GM23338 (cell line): Measurements from ENCODE around the gene RADIL. TPM values are rescaled to one million over a fixed set of nuclear protein-coding genes. Genes with fewer than 3 reads are reported as not detected.

Experiments
- ATAC-seq: fragments of 200-7000 bp; cut with Tn5 transposase; 3 replicates; pipeline ENCODE4 v1.9.1; 2020
- DNase-seq: peaks from one replicate; pipeline ENCODE4 v3.0.0-alpha.2; 2015; ENCODE audit warnings: low spot score
- H2AFZ ChIP-seq: fragments of 200-600 bp; sonication (generic); 2 replicates; pipeline ENCODE4 v1.8.0; 2016; ENCODE audit warnings: antibody characterized with exemption, mild to moderate bottlenecking, moderate library complexity
- H3F3A ChIP-seq: fragments of 200-600 bp; sonication (generic); replicated peaks from 2 replicates; pipeline ENCODE4 v1.8.0; 2017; ENCODE audit warnings: antibody characterized with exemption, mixed run types, low read depth
- H3K27ac ChIP-seq: fragments of 200-600 bp; sonication (generic); 2 replicates; pipeline ENCODE4 v1.6.1; 2016; ENCODE audit warnings: low read depth
- H3K27me3 ChIP-seq: fragments of 200-600 bp; sonication (generic); 2 replicates; pipeline ENCODE4 v1.8.0; 2016; ENCODE audit warnings: mild to moderate bottlenecking, mixed run types, moderate library complexity; ENCODE audit not compliant: insufficient read depth
- H3K36me3 ChIP-seq: fragments of 200-600 bp; sonication (generic); 2 replicates; pipeline ENCODE4 v1.8.0; 2016; ENCODE audit warnings: mild to moderate bottlenecking; ENCODE audit not compliant: insufficient read depth
- H3K4me1 ChIP-seq: fragments of 200-600 bp; sonication (generic); 2 replicates; pipeline ENCODE4 v1.8.0; 2016; ENCODE audit warnings: mild to moderate bottlenecking, moderate library complexity; ENCODE audit not compliant: insufficient read depth
- H3K4me2 ChIP-seq: fragments of 200-600 bp; sonication (generic); 2 replicates; pipeline ENCODE4 v1.7.1; 2017; ENCODE audit warnings: mixed run types
- H3K4me3 ChIP-seq: fragments of 200-600 bp; sonication (generic); 2 replicates; pipeline ENCODE4 v1.6.1; 2016; ENCODE audit warnings: mixed run types
- H3K79me2 ChIP-seq: fragments of 200-600 bp; sonication (generic); replicated peaks from 2 replicates; pipeline ENCODE4 v1.8.0; 2017; ENCODE audit warnings: mild to moderate bottlenecking; ENCODE audit not compliant: insufficient read depth
- H3K9me2 ChIP-seq: fragments of 200-600 bp; sonication (generic); 2 replicates; pipeline ENCODE4 v1.8.0; 2017; ENCODE audit not compliant: insufficient read depth
- H4K20me1 ChIP-seq: fragments of 200-600 bp; sonication (generic); replicated peaks from 2 replicates; pipeline ENCODE4 v1.8.0; 2017; ENCODE audit warnings: mild to moderate bottlenecking; ENCODE audit not compliant: insufficient read depth
- H3K27ac Mint-ChIP-seq: 2 replicates; pipeline ENCODE4 v1.8.0; 2020; ENCODE audit warnings: inconsistent platforms, mild to moderate bottlenecking, moderate library complexity, mixed read lengths
- H3K27me3 Mint-ChIP-seq: 3 replicates; pipeline ENCODE4 v1.8.0; 2022; ENCODE audit warnings: low read depth, mild to moderate bottlenecking, moderate library complexity, mixed read lengths, inconsistent platforms; ENCODE audit not compliant: insufficient read depth, poor library complexity
- H3K36me3 Mint-ChIP-seq: 3 replicates; pipeline ENCODE4 v1.8.0; 2021; ENCODE audit warnings: low read depth, mild to moderate bottlenecking, inconsistent platforms, moderate library complexity, mixed read lengths
- H3K4me1 Mint-ChIP-seq: 3 replicates; pipeline ENCODE4 v1.8.0; 2020; ENCODE audit warnings: mild to moderate bottlenecking, inconsistent platforms, mixed read lengths
- H3K4me3 Mint-ChIP-seq: 3 replicates; pipeline ENCODE4 v1.8.0; 2021; ENCODE audit warnings: moderate library complexity, mild to moderate bottlenecking, inconsistent platforms, mixed read lengths
- H3K9me3 Mint-ChIP-seq: 3 replicates; pipeline ENCODE4 v1.8.0; 2020; ENCODE audit warnings: moderate library complexity, mild to moderate bottlenecking, inconsistent platforms, mixed read lengths
- EZH2 ChIP-seq: fragments of 200-600 bp; sonication (generic); IDR thresholded peaks from one replicate; pipeline ENCODE4 v1.8.0; 2017; ENCODE audit warnings: antibody characterized with exemption, mild to moderate bottlenecking, low read depth; ENCODE audit not compliant: unreplicated experiment
- EZH2phosphoT487 ChIP-seq: fragments of 200-600 bp; sonication (generic); IDR thresholded peaks from one replicate; pipeline ENCODE4 v1.8.1; 2018; ENCODE audit warnings: antibody characterized with exemption; ENCODE audit not compliant: unreplicated experiment
- NANOG ChIP-seq: IDR thresholded peaks from 2 replicates; pipeline ENCODE4 v1.6.1; 2016; ENCODE audit warnings: antibody characterized with exemption, borderline replicate concordance
- POLR2AphosphoS5 ChIP-seq: IDR thresholded peaks from 2 replicates; pipeline ENCODE4 v1.6.1; 2016; ENCODE audit warnings: antibody characterized with exemption, low read depth
- STAT1 ChIP-seq: IDR thresholded peaks from one replicate; pipeline ENCODE4 v1.6.1; 2016; ENCODE audit warnings: antibody characterized with exemption; ENCODE audit not compliant: unreplicated experiment
- ZNF114 ChIP-seq: fragments of 250-450 bp; sonication (Bioruptor Pico); IDR thresholded peaks from 2 replicates; pipeline ENCODE4 v1.5.0; 2020; ENCODE audit warnings: mild to moderate bottlenecking, moderate library complexity
- ZNF331 ChIP-seq: fragments of 250-450 bp; sonication (Bioruptor Pico); IDR thresholded peaks from 2 replicates; pipeline ENCODE4 v1.5.0; 2020; ENCODE audit warnings: low read depth, mild to moderate bottlenecking, moderate library complexity
- polyA plus RNA-seq: library from polyadenylated mRNA; unstranded; fragments of >200 nt; fragmentation: Nextera tagmentation; extraction: Ambion mirVana; gene quantifications from 2 replicates; pipeline ENCODE4 v1.2.1, GENCODE V29; 2016
- total RNA-seq: library from RNA; depleted of rRNA; stranded (reverse); fragments of >200 nt; shearing (Covaris generic); gene quantifications from 2 replicates; pipeline ENCODE4 v1.2.3, GENCODE V29; 2014
- TF ChIP-seq, protein P1 (sequence below), 2 experiments: fragments of 200-600 bp in 1 of 2; sonication (generic) in 1 of 2; conservative IDR thresholded peaks; 2 replicates each; pipeline versions ENCODE4 v1.5.1 to v1.6.1; 2016 to 2017; ENCODE audit warnings: antibody characterized with exemption in 2 of 2, low read depth in 2 of 2, mild to moderate bottlenecking in 2 of 2, moderate library complexity in 1 of 2
- TF ChIP-seq, protein P2 (sequence below): IDR thresholded peaks from 2 replicates; pipeline ENCODE4 v1.6.1; 2016; ENCODE audit warnings: antibody characterized with exemption
- TF ChIP-seq, protein P3 (sequence below): IDR thresholded peaks from one replicate; pipeline ENCODE4 v1.6.1; 2018; ENCODE audit warnings: antibody characterized with exemption; ENCODE audit not compliant: unreplicated experiment

RADIL gene
- total and polyA plus RNA-seq, 2 experiments from 2014 or later, result 4.3 to 9.8 TPM

- Histone ChIP-seq H3K79me2 (no peaks in the 10 kb centered on the region), H3K27ac (no peak overlapping the region), H4K20me1 (no peaks in the 10 kb centered on the region; the same call in 1 of the 2 replicates), H3K9me2 (no peaks in the 10 kb centered on the region), H3K4me1 (no peaks in the 10 kb centered on the region), H3K4me3 (no peak overlapping the region), H3K36me3 (no peaks in the 10 kb centered on the region), H3F3A (no peaks in the 10 kb centered on the region), H3K4me2 (no peak overlapping the region), H2AFZ (no peak overlapping the region), H3K27me3 (no peaks in the 10 kb centered on the region)
- H3K4me1 Mint-ChIP-seq, result peaks cover 5% of the 10 kb centered on the region; the same call in 2 of the 3 replicates
- no peak for DNase-seq
- H3K27ac Mint-ChIP-seq, result no peak overlapping the region
- no peak for ATAC-seq
- no peak overlapping the region for H3K4me3 Mint-ChIP-seq
- no peaks in the 10 kb centered on the region for H3K36me3 Mint-ChIP-seq
- peaks cover 3% of the 10 kb centered on the region for H3K27me3 Mint-ChIP-seq
- no peaks in the 10 kb centered on the region; the same call in 2 of the 3 replicates for H3K9me3 Mint-ChIP-seq
- TF ChIP-seq POLR2AphosphoS5, result no peak
- TF ChIP-seq, protein P1, sequence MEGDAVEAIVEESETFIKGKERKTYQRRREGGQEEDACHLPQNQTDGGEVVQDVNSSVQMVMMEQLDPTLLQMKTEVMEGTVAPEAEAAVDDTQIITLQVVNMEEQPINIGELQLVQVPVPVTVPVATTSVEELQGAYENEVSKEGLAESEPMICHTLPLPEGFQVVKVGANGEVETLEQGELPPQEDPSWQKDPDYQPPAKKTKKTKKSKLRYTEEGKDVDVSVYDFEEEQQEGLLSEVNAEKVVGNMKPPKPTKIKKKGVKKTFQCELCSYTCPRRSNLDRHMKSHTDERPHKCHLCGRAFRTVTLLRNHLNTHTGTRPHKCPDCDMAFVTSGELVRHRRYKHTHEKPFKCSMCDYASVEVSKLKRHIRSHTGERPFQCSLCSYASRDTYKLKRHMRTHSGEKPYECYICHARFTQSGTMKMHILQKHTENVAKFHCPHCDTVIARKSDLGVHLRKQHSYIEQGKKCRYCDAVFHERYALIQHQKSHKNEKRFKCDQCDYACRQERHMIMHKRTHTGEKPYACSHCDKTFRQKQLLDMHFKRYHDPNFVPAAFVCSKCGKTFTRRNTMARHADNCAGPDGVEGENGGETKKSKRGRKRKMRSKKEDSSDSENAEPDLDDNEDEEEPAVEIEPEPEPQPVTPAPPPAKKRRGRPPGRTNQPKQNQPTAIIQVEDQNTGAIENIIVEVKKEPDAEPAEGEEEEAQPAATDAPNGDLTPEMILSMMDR (conservative IDR thresholded peaks at IDR 0.05; ENCODE audit: low read depth in 2 of 2), result no peak
- TF ChIP-seq, protein P2, sequence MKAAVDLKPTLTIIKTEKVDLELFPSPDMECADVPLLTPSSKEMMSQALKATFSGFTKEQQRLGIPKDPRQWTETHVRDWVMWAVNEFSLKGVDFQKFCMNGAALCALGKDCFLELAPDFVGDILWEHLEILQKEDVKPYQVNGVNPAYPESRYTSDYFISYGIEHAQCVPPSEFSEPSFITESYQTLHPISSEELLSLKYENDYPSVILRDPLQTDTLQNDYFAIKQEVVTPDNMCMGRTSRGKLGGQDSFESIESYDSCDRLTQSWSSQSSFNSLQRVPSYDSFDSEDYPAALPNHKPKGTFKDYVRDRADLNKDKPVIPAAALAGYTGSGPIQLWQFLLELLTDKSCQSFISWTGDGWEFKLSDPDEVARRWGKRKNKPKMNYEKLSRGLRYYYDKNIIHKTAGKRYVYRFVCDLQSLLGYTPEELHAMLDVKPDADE, result no peak
- TF ChIP-seq NANOG, result no peak
- TF ChIP-seq EZH2, result no peak
- no peak for TF ChIP-seq EZH2phosphoT487
These were observed 82.3 kb downstream of the RADIL start for GRCh38 chr7:4800926-4801838.

GRCh38 chr7:4800487-4800886 lies 83.0 kb downstream of the RADIL start:
- H3K27me3 ChIP-seq, result no peaks in the 10 kb centered on the region
- Mint-ChIP-seq H3K27me3 (peaks cover 1% of the 10 kb centered on the region), H3K9me3 (no peaks in the 10 kb centered on the region; the same call in 2 of the 3 replicates), H3K4me1 (peaks cover 5% of the 10 kb centered on the region; the same call in 2 of the 3 replicates), H3K36me3 (no peaks in the 10 kb centered on the region), H3K4me3 (no peak overlapping the region), H3K27ac (no peak overlapping the region)
- no peaks in the 10 kb centered on the region for H3K79me2 ChIP-seq
- no peaks in the 10 kb centered on the region for H3K36me3 ChIP-seq
- no peaks in the 10 kb centered on the region for H3K9me2 ChIP-seq
- no peak overlapping the region for H3K4me2 ChIP-seq
- H3K4me3 ChIP-seq, result no peak overlapping the region
- no peak overlapping the region for H2AFZ ChIP-seq
- DNase-seq, result no peak
- no peak overlapping the region for H3K27ac ChIP-seq
- H4K20me1 ChIP-seq, result no peaks in the 10 kb centered on the region; the same call in 1 of the 2 replicates
- no peaks in the 10 kb centered on the region for H3F3A ChIP-seq
- no peak for ATAC-seq
- H3K4me1 ChIP-seq, result no peaks in the 10 kb centered on the region
- TF ChIP-seq NANOG (no peak), STAT1 (no peak), ZNF114 (CRISPR knock-in tag) (no peak), EZH2phosphoT487 (no peak), POLR2AphosphoS5 (no peak), ZNF331 (CRISPR knock-in tag) (no peak)
- TF ChIP-seq, protein P1 (conservative IDR thresholded peaks at IDR 0.05; ENCODE audit: low read depth in 2 of 2), result no peak
- TF ChIP-seq, protein P3, sequence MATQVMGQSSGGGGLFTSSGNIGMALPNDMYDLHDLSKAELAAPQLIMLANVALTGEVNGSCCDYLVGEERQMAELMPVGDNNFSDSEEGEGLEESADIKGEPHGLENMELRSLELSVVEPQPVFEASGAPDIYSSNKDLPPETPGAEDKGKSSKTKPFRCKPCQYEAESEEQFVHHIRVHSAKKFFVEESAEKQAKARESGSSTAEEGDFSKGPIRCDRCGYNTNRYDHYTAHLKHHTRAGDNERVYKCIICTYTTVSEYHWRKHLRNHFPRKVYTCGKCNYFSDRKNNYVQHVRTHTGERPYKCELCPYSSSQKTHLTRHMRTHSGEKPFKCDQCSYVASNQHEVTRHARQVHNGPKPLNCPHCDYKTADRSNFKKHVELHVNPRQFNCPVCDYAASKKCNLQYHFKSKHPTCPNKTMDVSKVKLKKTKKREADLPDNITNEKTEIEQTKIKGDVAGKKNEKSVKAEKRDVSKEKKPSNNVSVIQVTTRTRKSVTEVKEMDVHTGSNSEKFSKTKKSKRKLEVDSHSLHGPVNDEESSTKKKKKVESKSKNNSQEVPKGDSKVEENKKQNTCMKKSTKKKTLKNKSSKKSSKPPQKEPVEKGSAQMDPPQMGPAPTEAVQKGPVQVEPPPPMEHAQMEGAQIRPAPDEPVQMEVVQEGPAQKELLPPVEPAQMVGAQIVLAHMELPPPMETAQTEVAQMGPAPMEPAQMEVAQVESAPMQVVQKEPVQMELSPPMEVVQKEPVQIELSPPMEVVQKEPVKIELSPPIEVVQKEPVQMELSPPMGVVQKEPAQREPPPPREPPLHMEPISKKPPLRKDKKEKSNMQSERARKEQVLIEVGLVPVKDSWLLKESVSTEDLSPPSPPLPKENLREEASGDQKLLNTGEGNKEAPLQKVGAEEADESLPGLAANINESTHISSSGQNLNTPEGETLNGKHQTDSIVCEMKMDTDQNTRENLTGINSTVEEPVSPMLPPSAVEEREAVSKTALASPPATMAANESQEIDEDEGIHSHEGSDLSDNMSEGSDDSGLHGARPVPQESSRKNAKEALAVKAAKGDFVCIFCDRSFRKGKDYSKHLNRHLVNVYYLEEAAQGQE, result no peak
